Peyer's patch (tissue), 4 donors: ENCODE data around the gene FRMD4A.

Source experiments
- POLR2A ChIP-seq, 2 donors: fragments of 450-650 bp; IDR thresholded peaks; one replicate each; pipeline ENCODE4 v1.5.1; 2017; ENCODE audit warnings: antibody characterized with exemption in 2 of 2, mild to moderate bottlenecking in 2 of 2, moderate library complexity in 2 of 2
- TF ChIP-seq, protein P1 (sequence below), 6 experiments: fragments of 450-650 bp in 4 of 6; fragments of 200-600 bp in 2 of 6; sonication (generic) in 1 of 6; IDR thresholded peaks; one replicate each; pipeline ENCODE4 v1.5.1; 2017 to 2019; ENCODE audit warnings: antibody characterized with exemption in 6 of 6, mild to moderate bottlenecking in 3 of 6, moderate library complexity in 1 of 6

DNA sequence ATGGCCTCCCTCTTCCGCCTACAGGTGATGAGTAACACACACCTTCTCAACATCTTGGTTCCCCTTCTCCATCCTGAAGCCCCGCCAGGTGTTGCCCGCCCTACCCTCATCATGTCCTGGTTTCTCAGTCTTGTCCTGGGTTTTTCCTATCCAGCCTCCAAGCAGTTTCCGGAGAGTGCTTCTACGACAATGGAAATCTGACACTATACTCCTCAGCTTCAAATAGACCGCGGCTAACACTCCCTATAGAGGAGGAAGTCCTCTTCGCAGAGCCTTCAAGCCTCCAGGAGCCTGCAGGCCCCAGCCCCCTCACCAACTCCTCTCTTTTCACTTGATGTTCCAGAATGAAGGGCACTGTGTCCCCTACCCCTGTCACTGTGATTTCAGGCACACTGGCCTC is 596.6 kb downstream of the FRMD4A start:
- TF ChIP-seq, protein P1, sequence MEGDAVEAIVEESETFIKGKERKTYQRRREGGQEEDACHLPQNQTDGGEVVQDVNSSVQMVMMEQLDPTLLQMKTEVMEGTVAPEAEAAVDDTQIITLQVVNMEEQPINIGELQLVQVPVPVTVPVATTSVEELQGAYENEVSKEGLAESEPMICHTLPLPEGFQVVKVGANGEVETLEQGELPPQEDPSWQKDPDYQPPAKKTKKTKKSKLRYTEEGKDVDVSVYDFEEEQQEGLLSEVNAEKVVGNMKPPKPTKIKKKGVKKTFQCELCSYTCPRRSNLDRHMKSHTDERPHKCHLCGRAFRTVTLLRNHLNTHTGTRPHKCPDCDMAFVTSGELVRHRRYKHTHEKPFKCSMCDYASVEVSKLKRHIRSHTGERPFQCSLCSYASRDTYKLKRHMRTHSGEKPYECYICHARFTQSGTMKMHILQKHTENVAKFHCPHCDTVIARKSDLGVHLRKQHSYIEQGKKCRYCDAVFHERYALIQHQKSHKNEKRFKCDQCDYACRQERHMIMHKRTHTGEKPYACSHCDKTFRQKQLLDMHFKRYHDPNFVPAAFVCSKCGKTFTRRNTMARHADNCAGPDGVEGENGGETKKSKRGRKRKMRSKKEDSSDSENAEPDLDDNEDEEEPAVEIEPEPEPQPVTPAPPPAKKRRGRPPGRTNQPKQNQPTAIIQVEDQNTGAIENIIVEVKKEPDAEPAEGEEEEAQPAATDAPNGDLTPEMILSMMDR (IDR thresholded peaks at IDR 0.05) = no peak
- no peak for TF ChIP-seq POLR2A (IDR thresholded peaks at IDR 0.05)
